ENCODE results near the gene CHFR.
"Not testable (repeated sequence)": the region's sequence is repeated elsewhere in the genome, so short reads cannot be mapped to it uniquely, and the experiment has no call there.

The CHFR gene

DNA sequence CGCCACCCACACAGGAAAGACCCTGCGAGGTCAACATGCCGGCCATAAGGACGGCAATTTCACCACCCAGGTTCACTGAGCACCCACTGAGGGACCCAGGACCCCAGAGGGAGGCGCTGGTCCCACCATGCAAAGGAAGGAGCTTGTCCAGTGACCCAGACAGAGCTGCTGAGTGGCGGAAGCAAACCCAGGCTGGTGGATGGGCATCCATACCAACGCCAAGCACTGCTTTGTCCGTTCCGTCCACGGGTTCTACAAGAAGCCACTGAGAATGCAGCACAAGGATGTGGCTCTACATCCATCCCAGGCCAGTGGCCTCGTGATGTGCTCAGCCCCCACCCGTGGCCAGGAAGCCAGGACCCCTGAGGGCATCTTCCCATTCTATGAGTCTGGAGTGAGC, 34.9 kb downstream of the CHFR start:
- no peak for DNase-seq (ENCODE audit: extremely low spot score)
- TF ChIP-seq ZNF384 (IDR thresholded peaks at IDR 0.05) (no peak), L3MBTL2 (conservative IDR thresholded peaks at IDR 0.05) (no peak), LEF1 (IDR thresholded peaks at IDR 0.05; ENCODE audit: borderline replicate concordance) (no peak), TARDBP (IDR thresholded peaks at IDR 0.05) (no peak), NFRKB (IDR thresholded peaks at IDR 0.05) (no peak), ELF4 (IDR thresholded peaks at IDR 0.05) (no peak), ARNT (IDR thresholded peaks at IDR 0.05) (no peak), FOXM1 (IDR thresholded peaks at IDR 0.05; ENCODE audit: borderline replicate concordance) (no peak), BHLHE40 (IDR thresholded peaks at IDR 0.05; ENCODE audit: borderline replicate concordance) (no peak), FOXK2 (IDR thresholded peaks at IDR 0.05) (no peak), CTBP1 (IDR thresholded peaks at IDR 0.05; ENCODE audit: borderline replicate concordance) (no peak), SUZ12 (IDR thresholded peaks at IDR 0.05) (no peak), SP1 (IDR thresholded peaks at IDR 0.05) (no peak)
- TF ChIP-seq, protein P1, sequence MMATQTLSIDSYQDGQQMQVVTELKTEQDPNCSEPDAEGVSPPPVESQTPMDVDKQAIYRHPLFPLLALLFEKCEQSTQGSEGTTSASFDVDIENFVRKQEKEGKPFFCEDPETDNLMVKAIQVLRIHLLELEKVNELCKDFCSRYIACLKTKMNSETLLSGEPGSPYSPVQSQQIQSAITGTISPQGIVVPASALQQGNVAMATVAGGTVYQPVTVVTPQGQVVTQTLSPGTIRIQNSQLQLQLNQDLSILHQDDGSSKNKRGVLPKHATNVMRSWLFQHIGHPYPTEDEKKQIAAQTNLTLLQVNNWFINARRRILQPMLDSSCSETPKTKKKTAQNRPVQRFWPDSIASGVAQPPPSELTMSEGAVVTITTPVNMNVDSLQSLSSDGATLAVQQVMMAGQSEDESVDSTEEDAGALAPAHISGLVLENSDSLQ (IDR thresholded peaks at IDR 0.05): no peak
- CTCF ChIA-PET: no interaction called here
- POLR2A ChIA-PET: no interaction called here

DNA sequence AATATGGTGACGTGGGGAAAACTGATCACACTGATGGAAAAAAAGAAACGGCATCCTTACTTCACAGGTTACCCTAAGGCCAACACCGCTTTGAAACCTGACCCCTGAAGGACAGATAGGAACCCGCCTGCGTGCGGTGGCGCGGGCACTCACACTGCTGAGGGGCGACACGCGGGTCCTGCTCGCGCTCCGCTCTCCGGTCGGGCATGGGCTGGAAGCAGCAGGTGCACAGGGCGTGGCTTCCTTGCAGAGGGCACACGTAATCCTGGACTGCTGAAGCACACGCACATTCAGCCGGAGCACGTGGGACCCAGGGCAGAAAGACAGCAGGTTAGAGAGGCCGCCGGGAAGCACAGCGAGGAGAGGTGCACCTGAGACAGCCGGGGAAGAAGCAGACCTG, 35.9 kb downstream of the CHFR start:
- no peak for TF ChIP-seq ZNF384 (IDR thresholded peaks at IDR 0.05)
- no peak for TF ChIP-seq FOXK2 (IDR thresholded peaks at IDR 0.05)
- ChIA-PET POLR2A (no interaction called here), CTCF (no interaction called here)
- no peak for DNase-seq (ENCODE audit: extremely low spot score)

DNA sequence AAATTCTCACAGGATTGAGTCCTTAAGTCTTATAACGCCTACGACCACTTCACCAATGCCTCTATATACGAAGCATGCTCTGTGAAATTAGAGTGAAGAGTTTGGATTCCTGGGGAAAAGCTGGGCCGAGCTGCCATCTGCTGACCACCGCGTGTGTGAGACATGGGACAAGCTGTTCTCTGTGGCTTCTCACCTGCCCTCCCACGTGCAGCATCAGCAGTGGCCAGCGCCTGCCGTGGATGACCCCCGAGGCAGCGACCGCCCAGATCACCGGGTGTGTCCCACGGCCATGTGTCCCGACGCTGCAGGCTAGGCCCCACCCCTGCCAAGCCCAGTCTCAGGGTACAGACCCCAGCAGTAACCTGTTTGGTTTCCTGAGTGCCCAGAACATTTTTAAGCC, 37.1 kb downstream of the CHFR start:
- CTCF ChIA-PET: no interaction called here
- POLR2A ChIA-PET: no interaction called here
- no peak for DNase-seq (ENCODE audit: extremely low spot score)
- TF ChIP-seq FOXA1 (IDR thresholded peaks at IDR 0.05): no peak
- no peak for TF ChIP-seq ZNF384 (IDR thresholded peaks at IDR 0.05)
- no peak for TF ChIP-seq ELF4 (IDR thresholded peaks at IDR 0.05)
- no peak for TF ChIP-seq FOXM1 (IDR thresholded peaks at IDR 0.05; ENCODE audit: borderline replicate concordance)
- no peak for TF ChIP-seq FOXK2 (IDR thresholded peaks at IDR 0.05)
- no peak for TF ChIP-seq CTBP1 (IDR thresholded peaks at IDR 0.05; ENCODE audit: borderline replicate concordance)
- TF ChIP-seq ARNT (IDR thresholded peaks at IDR 0.05): no peak
- no peak for TF ChIP-seq LEF1 (IDR thresholded peaks at IDR 0.05; ENCODE audit: borderline replicate concordance)
- TF ChIP-seq, protein P1 (IDR thresholded peaks at IDR 0.05): no peak
- TF ChIP-seq HDGF (IDR thresholded peaks at IDR 0.05; ENCODE audit: borderline replicate concordance): no peak
- TF ChIP-seq BHLHE40 (IDR thresholded peaks at IDR 0.05; ENCODE audit: borderline replicate concordance): no peak
- TF ChIP-seq L3MBTL2 (conservative IDR thresholded peaks at IDR 0.05): no peak

DNA sequence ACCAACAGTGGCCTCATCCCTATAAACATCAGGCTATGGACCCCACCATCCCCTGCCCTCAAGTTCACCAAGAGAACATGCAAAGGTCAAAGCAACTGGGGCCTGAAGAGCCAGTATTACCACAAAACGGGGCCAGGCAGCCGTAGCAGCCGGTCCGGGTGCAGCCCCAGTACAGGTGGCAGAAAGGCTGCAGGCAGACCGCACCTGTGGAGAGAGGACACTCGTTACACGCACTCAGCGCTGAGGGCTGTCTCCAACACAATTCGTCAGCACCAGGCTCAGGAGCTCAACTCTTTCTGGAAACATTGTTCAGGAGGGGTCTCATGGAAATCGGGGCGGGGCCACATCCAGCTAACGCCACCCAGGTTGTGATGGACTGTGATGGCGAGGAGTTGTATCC, 38.9 kb downstream of the CHFR start:
- ChIA-PET CTCF (no interaction called here), POLR2A (no interaction called here)
- TF ChIP-seq, protein P1 (IDR thresholded peaks at IDR 0.05): no peak
- TF ChIP-seq TARDBP (IDR thresholded peaks at IDR 0.05) (no peak), L3MBTL2 (conservative IDR thresholded peaks at IDR 0.05) (no peak), FOXK2 (IDR thresholded peaks at IDR 0.05) (no peak), ARNT (IDR thresholded peaks at IDR 0.05) (no peak), FOXA1 (IDR thresholded peaks at IDR 0.05) (no peak), ZNF384 (IDR thresholded peaks at IDR 0.05) (no peak), BHLHE40 (IDR thresholded peaks at IDR 0.05; ENCODE audit: borderline replicate concordance) (no peak), NFRKB (IDR thresholded peaks at IDR 0.05) (no peak), HDGF (IDR thresholded peaks at IDR 0.05; ENCODE audit: borderline replicate concordance) (no peak), ELF4 (IDR thresholded peaks at IDR 0.05) (no peak), FOXM1 (IDR thresholded peaks at IDR 0.05; ENCODE audit: borderline replicate concordance) (no peak), SUZ12 (IDR thresholded peaks at IDR 0.05) (no peak), CTBP1 (IDR thresholded peaks at IDR 0.05; ENCODE audit: borderline replicate concordance) (no peak), SP1 (IDR thresholded peaks at IDR 0.05) (no peak), LEF1 (IDR thresholded peaks at IDR 0.05; ENCODE audit: borderline replicate concordance) (no peak)
- no peak for DNase-seq (ENCODE audit: extremely low spot score)

DNA sequence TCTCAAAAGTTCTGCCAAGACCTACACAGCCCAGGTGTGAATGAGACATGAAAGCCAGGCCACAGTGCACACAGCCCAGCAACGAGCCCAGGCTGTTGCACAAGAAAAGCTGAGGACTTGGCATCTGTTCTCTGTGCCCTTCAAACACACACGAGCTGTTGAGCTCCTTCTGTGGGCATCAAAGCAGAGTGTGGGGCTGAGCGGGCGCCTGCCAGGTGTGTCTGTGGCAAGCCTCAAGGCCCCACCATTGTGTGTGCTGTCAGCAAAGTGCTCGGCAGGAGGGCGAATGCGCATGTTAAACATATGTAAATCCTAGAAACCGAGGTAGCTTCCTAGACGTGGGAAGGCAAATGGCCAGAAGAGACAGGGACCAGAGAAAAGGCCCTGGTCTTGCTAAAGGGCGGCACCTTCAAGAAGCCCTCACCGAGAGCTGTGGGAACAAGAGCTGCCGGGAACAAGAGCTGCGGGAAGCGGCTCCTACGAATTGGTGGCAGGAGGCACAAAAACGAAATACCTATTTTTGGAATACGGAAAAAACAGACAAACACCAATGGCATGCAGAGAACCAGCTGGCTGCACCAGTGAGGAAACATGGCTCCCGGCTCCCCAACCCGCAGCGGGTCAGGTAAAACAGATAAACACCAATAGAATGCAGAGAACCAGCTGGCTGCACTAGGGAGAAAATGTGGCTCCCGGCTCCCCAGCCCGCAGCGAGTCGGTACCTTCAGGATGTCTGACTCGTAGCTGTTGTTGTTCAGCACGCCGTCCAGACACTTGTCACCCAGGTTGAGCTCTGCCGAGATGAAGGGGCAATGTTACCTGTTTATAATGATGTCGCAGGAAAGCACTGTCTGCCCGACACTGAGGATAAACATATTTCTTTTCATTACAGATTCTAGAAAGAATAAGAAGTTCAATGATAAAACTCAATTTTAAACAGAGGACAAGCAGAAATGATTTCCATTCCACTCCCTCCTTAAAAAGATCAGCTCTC, 39.7 kb downstream of the CHFR start:
- CTCF ChIA-PET: no interaction called here
- no peak for DNase-seq (ENCODE audit: extremely low spot score)
- POLR2A ChIA-PET: interaction anchor here (0.6 kb wide), 1 partner anchor 14 kb away, joined by 3 read pairs; no protein-coding TSS in a partner anchor
- TF ChIP-seq TARDBP (IDR thresholded peaks at IDR 0.05) (no peak), ARNT (IDR thresholded peaks at IDR 0.05) (no peak), FOXM1 (IDR thresholded peaks at IDR 0.05; ENCODE audit: borderline replicate concordance) (no peak), BHLHE40 (IDR thresholded peaks at IDR 0.05; ENCODE audit: borderline replicate concordance) (no peak), ELF4 (IDR thresholded peaks at IDR 0.05) (no peak), CTBP1 (IDR thresholded peaks at IDR 0.05; ENCODE audit: borderline replicate concordance) (no peak), SUZ12 (IDR thresholded peaks at IDR 0.05) (no peak), HDGF (IDR thresholded peaks at IDR 0.05; ENCODE audit: borderline replicate concordance) (no peak), FOXK2 (IDR thresholded peaks at IDR 0.05) (no peak), SP1 (IDR thresholded peaks at IDR 0.05) (no peak), ZNF384 (IDR thresholded peaks at IDR 0.05) (no peak), FOXA1 (IDR thresholded peaks at IDR 0.05) (no peak), LEF1 (IDR thresholded peaks at IDR 0.05; ENCODE audit: borderline replicate concordance) (no peak), NFRKB (IDR thresholded peaks at IDR 0.05) (no peak), L3MBTL2 (conservative IDR thresholded peaks at IDR 0.05) (no peak)
- TF ChIP-seq, protein P1 (IDR thresholded peaks at IDR 0.05): no peak

DNA sequence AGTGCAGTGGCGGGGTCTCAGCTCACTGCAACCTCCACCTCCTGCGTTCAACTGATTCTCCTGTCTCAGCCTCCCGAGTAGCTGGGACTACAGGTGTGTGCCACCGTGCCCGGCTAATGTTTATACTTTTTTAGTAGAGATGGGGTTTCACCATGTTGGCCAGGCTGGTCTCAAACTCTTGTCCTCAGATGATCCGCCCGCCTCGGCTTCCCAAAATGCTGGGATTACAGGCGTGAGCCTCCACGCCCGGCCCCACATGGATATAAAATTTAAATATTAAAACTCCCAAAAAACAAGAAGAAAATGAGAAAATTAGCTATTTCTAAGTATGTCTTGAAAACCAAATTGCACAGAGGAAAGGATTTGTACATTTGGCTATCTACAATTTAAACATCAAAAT, 42.7 kb downstream of the CHFR start:
- POLR2A ChIA-PET; CTCF ChIA-PET; DNase-seq (ENCODE audit: extremely low spot score): not testable (repeated sequence)

Data from HEK293T (cell line).